ENCODE measurements around the gene DDX51.

Gene DDX51

DNA sequence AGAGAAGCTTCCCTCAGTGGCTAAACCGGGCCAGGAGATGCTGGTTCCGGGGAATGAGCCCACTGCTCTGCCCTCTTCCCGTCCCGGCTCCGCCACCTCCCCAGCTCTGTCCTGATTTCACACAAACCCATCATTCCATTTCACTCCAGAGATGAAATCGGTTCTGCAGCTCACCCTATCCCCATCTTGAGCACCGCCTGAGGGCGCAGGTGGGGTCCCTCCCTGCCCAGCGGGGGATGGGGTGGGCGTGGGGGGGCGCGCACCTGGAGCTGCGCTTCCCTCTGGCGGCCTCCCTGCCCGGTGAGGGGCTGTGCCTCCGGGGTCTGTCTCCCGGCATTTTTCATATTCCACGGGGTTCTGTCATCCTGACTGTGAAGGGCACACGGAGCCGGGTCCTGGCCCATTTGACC lies 44.8 kb upstream of the DDX51 start:
- no peaks in the 10 kb centered on the region for H3K36me3 Mint-ChIP-seq (ENCODE audit: low read depth)
- peaks cover 10% of the 10 kb centered on the region for H3K9me3 Mint-ChIP-seq
- H3K27ac Mint-ChIP-seq: no peak overlapping the region
- no peak for DNase-seq
- peak overlapping the region; percentile 84 for H3K4me3 Mint-ChIP-seq
- no peak for TF ChIP-seq CTCF (IDR thresholded peaks at IDR 0.05)
- H3K27me3 Mint-ChIP-seq (ENCODE audit: low read depth, poor library complexity): peaks cover 83% of the 10 kb centered on the region
- peaks cover 42% of the 10 kb centered on the region for H3K4me1 Mint-ChIP-seq

GRCh38 chr12:132188451-132188901 lies 44.4 kb upstream of the DDX51 start:
- H3K27ac Mint-ChIP-seq: no peak overlapping the region
- H3K9me3 Mint-ChIP-seq: peaks cover 5% of the 10 kb centered on the region
- H3K27me3 Mint-ChIP-seq (ENCODE audit: low read depth, poor library complexity): peaks cover 83% of the 10 kb centered on the region
- H3K4me1 Mint-ChIP-seq: peaks cover 42% of the 10 kb centered on the region
- no peaks in the 10 kb centered on the region for H3K36me3 Mint-ChIP-seq (ENCODE audit: low read depth)
- no peak for TF ChIP-seq CTCF (IDR thresholded peaks at IDR 0.05)
- DNase-seq: no peak
- peak overlapping the region; percentile 34 for H3K4me3 Mint-ChIP-seq

DNA sequence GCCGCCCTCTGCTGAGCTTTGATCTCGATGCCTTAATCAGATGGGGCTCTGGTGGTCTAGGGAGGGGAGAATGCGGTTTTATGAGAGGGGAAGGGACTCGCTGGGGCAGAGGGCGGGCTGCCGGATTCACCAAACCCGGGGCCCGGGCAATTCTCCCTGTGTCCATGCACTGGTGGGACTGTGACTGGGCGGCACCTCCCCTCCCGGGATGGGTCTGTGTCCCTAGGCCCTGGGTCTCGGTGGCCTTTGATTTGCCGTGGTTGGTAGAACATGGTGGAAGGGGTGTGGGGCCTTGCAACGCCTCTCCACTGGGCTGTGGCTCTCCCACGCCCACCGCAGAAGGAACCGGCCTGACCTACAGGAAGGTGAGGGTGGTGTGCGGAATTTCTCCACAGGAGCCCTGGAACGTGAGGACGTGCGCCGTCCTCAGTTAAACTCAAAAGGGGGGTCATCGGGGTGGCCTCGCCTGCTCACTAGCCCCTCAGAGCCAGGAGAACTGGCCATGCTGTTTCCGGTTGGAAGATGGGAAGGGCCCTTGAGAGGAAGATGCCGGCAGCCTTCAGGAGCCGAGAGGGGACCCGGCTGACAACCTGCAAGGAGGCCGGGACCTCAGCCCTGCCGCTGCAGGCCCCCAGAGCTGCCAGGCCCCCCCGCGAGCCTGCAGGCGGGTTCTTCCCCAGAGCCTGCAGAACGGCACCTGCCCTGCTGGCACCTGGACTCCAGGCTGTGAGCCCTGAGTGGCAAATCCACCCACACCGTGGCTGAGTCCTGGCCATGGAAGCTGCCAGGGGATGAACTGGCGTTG lies 43.7 kb upstream of the DDX51 start:
- no peak for DNase-seq
- Mint-ChIP-seq H3K4me1 (peaks cover 42% of the 10 kb centered on the region), H3K27me3 (ENCODE audit: low read depth, poor library complexity) (peaks cover 86% of the 10 kb centered on the region), H3K36me3 (ENCODE audit: low read depth) (no peaks in the 10 kb centered on the region), H3K9me3 (no peaks in the 10 kb centered on the region), H3K4me3 (no peak overlapping the region), H3K27ac (no peak overlapping the region)
- TF ChIP-seq CTCF (IDR thresholded peaks at IDR 0.05): no peak

- Mint-ChIP-seq H3K9me3 (no peaks in the 10 kb centered on the region), H3K4me3 (no peak overlapping the region), H3K4me1 (peaks cover 42% of the 10 kb centered on the region), H3K27me3 (ENCODE audit: low read depth, poor library complexity) (peaks cover 86% of the 10 kb centered on the region), H3K27ac (no peak overlapping the region), H3K36me3 (ENCODE audit: low read depth) (no peaks in the 10 kb centered on the region)
- no peak for DNase-seq
- TF ChIP-seq CTCF (IDR thresholded peaks at IDR 0.05): no peak
These were observed 42.9 kb upstream of the DDX51 start for GRCh38 chr12:132186857-132187620.

DNA sequence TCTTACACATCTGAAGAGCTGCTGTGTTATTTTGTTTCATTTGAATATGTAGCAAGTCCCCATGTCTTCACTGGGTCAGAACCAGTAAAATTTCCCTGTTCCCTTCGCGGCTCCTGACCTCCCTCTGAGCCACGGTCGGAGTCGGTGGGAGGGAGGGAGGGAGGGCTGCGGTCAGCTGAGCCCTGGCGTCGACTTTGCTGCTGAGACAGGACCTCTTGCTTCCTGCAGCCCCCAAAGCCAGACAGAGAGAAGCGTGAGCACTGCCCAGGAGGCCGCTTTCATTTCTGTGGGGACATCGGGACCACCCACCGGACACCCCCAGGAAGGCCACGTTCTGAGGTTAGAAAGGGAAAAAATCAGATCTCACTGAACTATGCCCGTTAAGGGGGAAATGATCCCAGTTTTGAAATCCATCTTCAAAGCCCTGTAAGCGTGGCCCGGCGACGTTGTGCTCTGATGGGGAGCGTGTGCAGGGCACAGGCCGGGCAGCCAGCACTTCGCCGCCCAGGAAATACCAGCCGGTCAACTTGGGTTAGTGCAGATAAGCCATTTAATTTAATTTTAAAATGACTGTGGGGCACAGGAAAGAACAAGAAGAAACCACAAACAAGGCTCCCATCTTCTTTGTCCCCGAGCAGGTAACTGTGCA lies 42.2 kb upstream of the DDX51 start:
- Mint-ChIP-seq H3K27me3 (ENCODE audit: low read depth, poor library complexity) (peaks cover 82% of the 10 kb centered on the region), H3K36me3 (ENCODE audit: low read depth) (no peaks in the 10 kb centered on the region), H3K27ac (no peak overlapping the region), H3K9me3 (no peaks in the 10 kb centered on the region), H3K4me3 (no peak overlapping the region), H3K4me1 (peaks cover 37% of the 10 kb centered on the region)
- DNase-seq: no peak
- no peak for TF ChIP-seq CTCF (IDR thresholded peaks at IDR 0.05)

All from nephron progenitor cell (in vitro differentiated cells).